IMR-90 (cell line): ENCODE results near the gene PIN1. TPM values are rescaled to one million over a fixed set of nuclear protein-coding genes. Genes with fewer than 3 reads are reported as not detected.
A peak's percentile ranks its signal among the peaks of the same experiment; 100 is the strongest.

Experiments
- ATAC-seq: fragments of 200-7000 bp; cut with Tn5 transposase; 2 replicates; pipeline ENCODE4 v1.9.1; 2020; ENCODE audit warnings: low read depth, mild to moderate bottlenecking, moderate library complexity
- BruUV-seq: library from RNA; stranded (reverse); fragments of 400-500 nt; replicated peaks from 2 replicates; lab custom pipeline; 2021; lab: Mats Ljungman, UMichigan
- CTCF ChIA-PET: fragments of 300-600 bp; formaldehyde crosslinking; extraction: SDS; loops from one replicate; lab custom pipeline; 2021; ENCODE audit warnings: antibody characterized with exemption; lab: Yijun Ruan, JAX
- POLR2A ChIA-PET: fragments of 300-600 bp; sonication (Branson Sonifier 250); formaldehyde crosslinking; loops from one replicate; lab custom pipeline; 2022; ENCODE audit warnings: antibody characterized with exemption; ENCODE audit not compliant: unreplicated experiment; lab: Charles Lee
- DNase-seq: peaks from one replicate; pipeline ENCODE4 v3.0.0; 2013
- H2AFZ ChIP-seq: replicated peaks from 2 replicates; pipeline ENCODE3; 2013; ENCODE audit warnings: low read length, mild to moderate bottlenecking; ENCODE audit not compliant: poor library complexity
- H2AK5ac ChIP-seq: 2 replicates; pipeline ENCODE4 v1.6.1; 2013; ENCODE audit warnings: low read depth, low read length, inconsistent platforms
- H2AK9ac ChIP-seq: replicated peaks from 2 replicates; pipeline ENCODE3; 2013; ENCODE audit warnings: mild to moderate bottlenecking, low read depth, low read length, moderate library complexity; ENCODE audit not compliant: poor library complexity
- H2BK120ac ChIP-seq: 2 replicates; pipeline ENCODE4 v1.6.1; 2013; ENCODE audit warnings: low read depth, low read length, inconsistent platforms
- H2BK15ac ChIP-seq: 3 replicates; pipeline ENCODE4 v1.6.1; 2013; ENCODE audit warnings: low read depth, low read length, inconsistent platforms
- H2BK20ac ChIP-seq: 2 replicates; pipeline ENCODE4 v1.6.1; 2013; ENCODE audit warnings: low read depth, mild to moderate bottlenecking, inconsistent platforms, low read length, moderate library complexity
- H2BK5ac ChIP-seq: 2 replicates; pipeline ENCODE4 v1.6.1; 2013; ENCODE audit warnings: mild to moderate bottlenecking, low read depth, low read length, inconsistent platforms; ENCODE audit not compliant: poor library complexity, severe bottlenecking
- H3K14ac ChIP-seq: replicated peaks from 2 replicates; pipeline ENCODE4 v1.6.1; 2013; ENCODE audit warnings: low read depth, low read length, inconsistent platforms
- H3K18ac ChIP-seq: 2 replicates; pipeline ENCODE4 v1.6.1; 2013; ENCODE audit warnings: low read depth, low read length, control low read depth
- H3K23ac ChIP-seq: 2 replicates; pipeline ENCODE4 v1.6.1; 2013; ENCODE audit warnings: low read depth, low read length, inconsistent platforms
- H3K27ac ChIP-seq: 2 replicates; pipeline ENCODE4 v1.5.1; 2013; ENCODE audit warnings: mild to moderate bottlenecking, control low read depth, low read length; ENCODE audit not compliant: insufficient read depth
- H3K27me3 ChIP-seq: 2 replicates; pipeline ENCODE4 v1.6.1; 2013; ENCODE audit warnings: low read length; ENCODE audit not compliant: control insufficient read depth, insufficient read depth
- H3K36me3 ChIP-seq: 2 replicates; pipeline ENCODE4 v1.6.1; 2013; ENCODE audit warnings: low read length, mixed read lengths; ENCODE audit not compliant: control insufficient read depth, insufficient read depth
- H3K4ac ChIP-seq: 2 replicates; pipeline ENCODE4 v1.6.1; 2013; ENCODE audit warnings: low read depth, low read length, inconsistent platforms
- H3K4me1 ChIP-seq: 2 replicates; pipeline ENCODE4 v1.6.1; 2013; ENCODE audit warnings: low read length, mixed read lengths; ENCODE audit not compliant: control insufficient read depth, insufficient read depth
- H3K4me2 ChIP-seq: 2 replicates; pipeline ENCODE4 v1.6.1; 2013; ENCODE audit warnings: low read depth, mild to moderate bottlenecking, control low read depth, low read length, moderate library complexity
- H3K4me3 ChIP-seq: 2 replicates; pipeline ENCODE4 v1.5.1; 2013; ENCODE audit warnings: low read depth, mild to moderate bottlenecking, control low read depth, low read length, moderate library complexity; ENCODE audit not compliant: insufficient read depth
- H3K56ac ChIP-seq: 2 replicates; pipeline ENCODE4 v1.6.1; 2013; ENCODE audit warnings: low read length, inconsistent platforms; ENCODE audit not compliant: insufficient read depth; ENCODE audit errors: extremely low read depth
- H3K79me1 ChIP-seq, 2 experiments: 2 replicates each; pipeline ENCODE4 v1.6.1; 2013; ENCODE audit warnings: low read length in 2 of 2, inconsistent platforms in 1 of 2, low read depth in 1 of 2
- H3K9ac ChIP-seq: 2 replicates; pipeline ENCODE4 v1.6.1; 2013; ENCODE audit warnings: low read depth, low read length, control low read depth
- H3K9me1 ChIP-seq: 2 replicates; pipeline ENCODE4 v1.6.1; 2013; ENCODE audit warnings: low read length, inconsistent platforms; ENCODE audit not compliant: insufficient read depth
- H3K9me3 ChIP-seq: 2 replicates; pipeline ENCODE4 v1.6.1; 2013; ENCODE audit warnings: low read length; ENCODE audit not compliant: control insufficient read depth, insufficient read depth
- H4K20me1 ChIP-seq: 2 replicates; pipeline ENCODE4 v1.6.1; 2013; ENCODE audit warnings: low read length, inconsistent platforms; ENCODE audit not compliant: insufficient read depth
- H4K5ac ChIP-seq: 2 replicates; pipeline ENCODE4 v1.6.1; 2013; ENCODE audit warnings: mild to moderate bottlenecking, low read depth, low read length, control low read depth
- H4K8ac ChIP-seq, 2 experiments: 2 replicates each; pipeline ENCODE4 v1.6.1; 2013; ENCODE audit warnings: low read depth in 2 of 2, low read length in 2 of 2, control low read depth in 1 of 2, inconsistent platforms in 1 of 2
- H4K91ac ChIP-seq: 2 replicates; pipeline ENCODE4 v1.6.1; 2013; ENCODE audit warnings: low read depth, low read length, inconsistent platforms; ENCODE audit not compliant: insufficient read depth
- BHLHE40 ChIP-seq: fragments of 150-350 bp; IDR thresholded peaks from 2 replicates; pipeline ENCODE4 v1.6.1; 2016; ENCODE audit warnings: mild to moderate bottlenecking, low read depth, low read length
- CEBPB ChIP-seq: IDR thresholded peaks from 2 replicates; pipeline ENCODE4 v1.6.1; 2012; ENCODE audit warnings: low read depth, low read length, improper control_type of control experiment
- CHD1 ChIP-seq: IDR thresholded peaks from 2 replicates; pipeline ENCODE4 v1.6.1; 2012; ENCODE audit warnings: low read depth, low read length, improper control_type of control experiment
- CTCF ChIP-seq: conservative IDR thresholded peaks from 2 replicates; pipeline ENCODE4 v1.5.1; 2012; ENCODE audit warnings: mild to moderate bottlenecking, low read depth, low read length, improper control_type of control experiment
- ELK1 ChIP-seq: fragments of 150-350 bp; IDR thresholded peaks from 2 replicates; pipeline ENCODE4 v1.6.1; 2016; ENCODE audit warnings: low read depth, mild to moderate bottlenecking, low read length, moderate library complexity, borderline replicate concordance
- FOS ChIP-seq: fragments of 150-350 bp; IDR thresholded peaks from 2 replicates; pipeline ENCODE4 v1.6.1; 2016; ENCODE audit warnings: low read depth, low read length
- MAFK ChIP-seq: IDR thresholded peaks from 2 replicates; pipeline ENCODE4 v1.6.1; 2012; ENCODE audit warnings: low read depth, low read length, improper control_type of control experiment
- MAZ ChIP-seq: IDR thresholded peaks from 2 replicates; pipeline ENCODE4 v1.6.1; 2012; ENCODE audit warnings: low read depth, mild to moderate bottlenecking, low read length, improper control_type of control experiment, moderate library complexity, borderline replicate concordance
- MXI1 ChIP-seq: IDR thresholded peaks from 2 replicates; pipeline ENCODE4 v1.6.1; 2012; ENCODE audit warnings: low read depth, mild to moderate bottlenecking, low read length, moderate library complexity, borderline replicate concordance
- NFE2L2 ChIP-seq: fragments of 150-350 bp; IDR thresholded peaks from 2 replicates; pipeline ENCODE4 v1.6.1; 2016; ENCODE audit warnings: low read depth, mild to moderate bottlenecking, low read length
- POLR2A ChIP-seq: IDR thresholded peaks from 2 replicates; pipeline ENCODE4 v1.6.1; 2012; ENCODE audit warnings: mild to moderate bottlenecking, low read depth, low read length
- RAD21 ChIP-seq: IDR thresholded peaks from 2 replicates; pipeline ENCODE4 v1.6.1; 2012; ENCODE audit warnings: low read length, improper control_type of control experiment
- RCOR1 ChIP-seq: IDR thresholded peaks from 2 replicates; pipeline ENCODE4 v1.6.1; 2012; ENCODE audit warnings: mild to moderate bottlenecking, low read length, improper control_type of control experiment; ENCODE audit not compliant: insufficient replicate concordance
- RFX5 ChIP-seq: IDR thresholded peaks from 2 replicates; pipeline ENCODE4 v1.8.0; 2012; ENCODE audit warnings: low read depth, mild to moderate bottlenecking, low read length, moderate library complexity
- SMC3 ChIP-seq: fragments of 150-350 bp; IDR thresholded peaks from 2 replicates; pipeline ENCODE4 v1.6.1; 2016; ENCODE audit warnings: low read depth, mild to moderate bottlenecking, antibody characterized with exemption, low read length, moderate library complexity
- USF2 ChIP-seq: fragments of 150-350 bp; IDR thresholded peaks from 2 replicates; pipeline ENCODE4 v1.6.1; 2017; ENCODE audit warnings: mild to moderate bottlenecking, antibody characterized with exemption, low read length, low read depth
- WGBS, 2 experiments: methylation state at CpG; one replicate each; pipeline versions ENCODE4 v1.1.5 to v1.1.7; 2013; ENCODE audit warnings: missing lambda C conversion rate in 2 of 2; ENCODE audit not compliant: insufficient read length in 1 of 2; ENCODE audit errors: extremely low coverage in 2 of 2; 5-methylcytosine and 5-hydroxymethylcytosine counted together
- dilution Hi-C: fragments of 300-500 bp; cut with HindIII; formaldehyde crosslinking; loops from one replicate; pipeline ENCODE4 v1.14.3; 2018; ENCODE audit warnings: low sequenced_read_pairs; ENCODE audit not compliant: unreplicated experiment
- in situ Hi-C: fragments of 300-500 bp; cut with MboI; formaldehyde crosslinking; loops from 3 replicates; pipeline ENCODE4 v1.14.3; 2019; ENCODE audit warnings: low sequenced_read_pairs, inconsistent platforms, mixed read lengths
- intact Hi-C: fragments of 100-400 bp; cut with micrococcal nuclease; formaldehyde crosslinking; loops from 2 replicates; pipeline ENCODE4 v1.10.0; 2022
- polyA plus RNA-seq, 3 experiments: library from polyadenylated mRNA; depleted of rRNA; stranded (reverse); fragments of >200 nt; gene quantifications; 2 replicates each; pipeline ENCODE4 v1.2.3, GENCODE V29; 2012; ENCODE audit warnings: low replicate concordance in 1 of 3
- total RNA-seq: library from RNA; depleted of rRNA; stranded (reverse); fragments of >200 nt; gene quantifications from 2 replicates; pipeline ENCODE4 v1.2.3, GENCODE V29; 2012

The PIN1 gene
- total and polyA plus RNA-seq, 2 of the 4 experiments (the other 2 are of a cell fraction): 76.0 to 105 TPM

GRCh38 chr19:9786819-9787218, 48.3 kb upstream of the PIN1 start:
- H3K36me3 ChIP-seq: no peaks in the 10 kb centered on the region
- no peak overlapping the region for H2AK9ac ChIP-seq
- no peaks in the 10 kb centered on the region for H3K9me1 ChIP-seq
- H3K56ac ChIP-seq: no peak overlapping the region
- CTCF ChIA-PET: no interaction called here
- H2AK5ac ChIP-seq: no peak overlapping the region
- H3K4me1 ChIP-seq: peaks cover 8% of the 10 kb centered on the region
- H3K4me3 ChIP-seq: no peak overlapping the region
- no peak overlapping the region for H2BK20ac ChIP-seq
- in situ Hi-C loops: no loop called here
- H3K18ac ChIP-seq: no peak overlapping the region
- no peak overlapping the region for H2BK15ac ChIP-seq
- H3K9me3 ChIP-seq: no peaks in the 10 kb centered on the region
- H3K9ac ChIP-seq: no peak overlapping the region
- no peak overlapping the region for H3K27ac ChIP-seq
- ATAC-seq (no peak), DNase-seq (no peak)
- H3K79me1 ChIP-seq: peaks cover 12 to 25% of the 10 kb centered on the region in 2 experiments
- 98% methylated on average over 4 of the region's 8 CpGs; no CpG with 5 or more reads in 1 of the 2 experiments for WGBS, 2 experiments
- H4K8ac ChIP-seq: peak overlapping the region in 1 of 2 experiments; percentile 20; a peak in 1 of 4 replicates
- H3K14ac ChIP-seq: no peak overlapping the region
- intact Hi-C loops: loop anchor here (1.0 kb wide), 1 partner anchor 166 kb away; the partner anchor contains the start of gene ZNF561
- no peaks in the 10 kb centered on the region for H3K27me3 ChIP-seq
- no TSS peak for BruUV-seq
- H2BK120ac ChIP-seq: no peak overlapping the region
- H2BK5ac ChIP-seq: no peak overlapping the region
- H2AFZ ChIP-seq: no peak overlapping the region
- TF ChIP-seq RCOR1 (no peak), CEBPB (no peak), MAFK (no peak), MAZ (no peak), USF2 (no peak), ELK1 (no peak), CTCF (no peak), NFE2L2 (no peak), BHLHE40 (no peak), RFX5 (no peak), MXI1 (no peak), SMC3 (no peak), RAD21 (no peak), FOS (no peak), CHD1 (no peak), POLR2A (no peak)
- no peak overlapping the region for H3K4me2 ChIP-seq
- H4K91ac ChIP-seq: no peak overlapping the region
- dilution Hi-C loops: no loop called here
- no peak overlapping the region for H3K23ac ChIP-seq
- peak overlapping the region; percentile 21; the same call in 1 of the 2 replicates for H3K4ac ChIP-seq
- no peak overlapping the region for H4K5ac ChIP-seq
- no peaks in the 10 kb centered on the region for H4K20me1 ChIP-seq
- POLR2A ChIA-PET: no interaction called here
